Fibroblast of the aortic adventitia (primary cell): ENCODE measurements around the gene ITPK1. TPM values are rescaled to one million over a fixed set of nuclear protein-coding genes. Genes with fewer than 3 reads are reported as not detected.
A peak's percentile ranks its signal among the peaks of the same experiment; 100 is the strongest.

ENCODE experiments used
- DNase-seq: peaks from one replicate; pipeline ENCODE4 v3.0.0-alpha.2; 2010; ENCODE audit warnings: low read depth
- H3K4me3 ChIP-seq: 2 replicates; pipeline ENCODE4 v1.5.1; 2011; ENCODE audit warnings: low read depth, mild to moderate bottlenecking, control low read depth, low read length, moderate library complexity
- total RNA-seq: library from RNA; depleted of rRNA; stranded (reverse); fragments of >200 nt; gene quantifications from 2 replicates; pipeline ENCODE4 v1.2.3, GENCODE V29; 2012; ENCODE audit warnings: low replicate concordance
- TF ChIP-seq, protein P1 (sequence below): IDR thresholded peaks from 2 replicates; pipeline ENCODE4 v1.5.1; 2011; ENCODE audit warnings: mild to moderate bottlenecking, low read length, control low read depth, inconsistent platforms; ENCODE audit not compliant: insufficient read depth

ITPK1 gene
- total RNA-seq, 1 donor = 20.1 TPM

DNA sequence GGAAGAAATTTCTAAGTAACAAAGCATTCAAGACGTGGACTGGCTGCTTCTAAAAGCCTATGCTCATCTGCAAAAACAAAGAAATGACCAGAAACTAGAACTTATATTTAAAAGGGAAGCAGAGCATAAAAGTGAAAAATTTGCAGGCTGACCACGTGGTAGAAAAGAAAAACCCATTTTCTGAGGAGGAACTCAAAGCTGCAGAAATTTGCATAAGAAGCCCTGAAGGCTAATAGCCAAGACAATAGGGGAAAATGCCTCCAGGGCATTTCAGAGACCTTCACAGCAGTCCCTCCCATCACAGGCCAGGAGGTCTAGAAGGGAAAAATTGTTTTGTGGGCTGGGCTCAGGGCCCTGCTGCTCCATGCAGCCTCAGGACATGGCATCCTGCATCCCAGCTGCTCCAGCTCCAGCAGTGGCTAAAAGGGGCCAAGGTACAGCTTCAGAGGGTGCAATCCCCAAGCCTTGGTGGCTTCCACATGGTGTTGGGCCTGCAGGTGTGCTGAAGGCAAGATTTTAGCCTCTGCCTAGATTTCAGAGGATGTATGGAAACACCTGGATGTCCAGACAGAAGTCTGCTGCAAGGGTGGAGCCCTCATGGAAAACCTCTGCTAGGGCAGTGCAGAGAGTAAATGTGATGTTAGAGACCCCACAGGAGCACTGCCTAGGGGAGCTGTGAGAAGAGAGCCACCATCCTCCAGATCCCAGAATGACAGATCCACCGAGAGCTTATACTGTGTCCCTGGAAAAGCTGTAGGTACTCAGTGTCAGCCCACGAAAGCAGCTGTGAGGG, 137.3 kb downstream of the ITPK1 start:
- no peak overlapping the region for H3K4me3 ChIP-seq
- DNase-seq = no peak
- TF ChIP-seq, protein P1, sequence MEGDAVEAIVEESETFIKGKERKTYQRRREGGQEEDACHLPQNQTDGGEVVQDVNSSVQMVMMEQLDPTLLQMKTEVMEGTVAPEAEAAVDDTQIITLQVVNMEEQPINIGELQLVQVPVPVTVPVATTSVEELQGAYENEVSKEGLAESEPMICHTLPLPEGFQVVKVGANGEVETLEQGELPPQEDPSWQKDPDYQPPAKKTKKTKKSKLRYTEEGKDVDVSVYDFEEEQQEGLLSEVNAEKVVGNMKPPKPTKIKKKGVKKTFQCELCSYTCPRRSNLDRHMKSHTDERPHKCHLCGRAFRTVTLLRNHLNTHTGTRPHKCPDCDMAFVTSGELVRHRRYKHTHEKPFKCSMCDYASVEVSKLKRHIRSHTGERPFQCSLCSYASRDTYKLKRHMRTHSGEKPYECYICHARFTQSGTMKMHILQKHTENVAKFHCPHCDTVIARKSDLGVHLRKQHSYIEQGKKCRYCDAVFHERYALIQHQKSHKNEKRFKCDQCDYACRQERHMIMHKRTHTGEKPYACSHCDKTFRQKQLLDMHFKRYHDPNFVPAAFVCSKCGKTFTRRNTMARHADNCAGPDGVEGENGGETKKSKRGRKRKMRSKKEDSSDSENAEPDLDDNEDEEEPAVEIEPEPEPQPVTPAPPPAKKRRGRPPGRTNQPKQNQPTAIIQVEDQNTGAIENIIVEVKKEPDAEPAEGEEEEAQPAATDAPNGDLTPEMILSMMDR = no peak

DNA sequence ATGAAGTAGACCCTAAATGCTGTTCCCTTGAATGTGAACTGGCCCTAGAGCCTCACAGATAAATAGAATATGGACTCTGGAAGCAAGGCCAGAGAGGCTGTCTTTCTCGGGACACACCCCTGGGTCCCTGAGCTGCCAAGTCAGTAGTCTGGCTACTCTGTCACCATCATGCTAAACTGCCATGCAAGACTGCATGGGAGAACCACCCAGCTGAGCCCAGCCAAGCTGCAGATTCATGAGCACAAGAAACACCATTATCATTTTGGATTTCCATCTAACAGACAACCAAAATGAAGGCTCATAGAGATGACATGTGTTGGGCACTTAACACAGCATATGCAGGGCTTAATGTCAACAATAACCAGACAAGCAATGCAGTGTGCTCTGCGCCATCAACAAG, 139.5 kb downstream of the ITPK1 start:
- TF ChIP-seq, protein P1 = no peak
- no peak overlapping the region for H3K4me3 ChIP-seq
- no peak for DNase-seq

DNA sequence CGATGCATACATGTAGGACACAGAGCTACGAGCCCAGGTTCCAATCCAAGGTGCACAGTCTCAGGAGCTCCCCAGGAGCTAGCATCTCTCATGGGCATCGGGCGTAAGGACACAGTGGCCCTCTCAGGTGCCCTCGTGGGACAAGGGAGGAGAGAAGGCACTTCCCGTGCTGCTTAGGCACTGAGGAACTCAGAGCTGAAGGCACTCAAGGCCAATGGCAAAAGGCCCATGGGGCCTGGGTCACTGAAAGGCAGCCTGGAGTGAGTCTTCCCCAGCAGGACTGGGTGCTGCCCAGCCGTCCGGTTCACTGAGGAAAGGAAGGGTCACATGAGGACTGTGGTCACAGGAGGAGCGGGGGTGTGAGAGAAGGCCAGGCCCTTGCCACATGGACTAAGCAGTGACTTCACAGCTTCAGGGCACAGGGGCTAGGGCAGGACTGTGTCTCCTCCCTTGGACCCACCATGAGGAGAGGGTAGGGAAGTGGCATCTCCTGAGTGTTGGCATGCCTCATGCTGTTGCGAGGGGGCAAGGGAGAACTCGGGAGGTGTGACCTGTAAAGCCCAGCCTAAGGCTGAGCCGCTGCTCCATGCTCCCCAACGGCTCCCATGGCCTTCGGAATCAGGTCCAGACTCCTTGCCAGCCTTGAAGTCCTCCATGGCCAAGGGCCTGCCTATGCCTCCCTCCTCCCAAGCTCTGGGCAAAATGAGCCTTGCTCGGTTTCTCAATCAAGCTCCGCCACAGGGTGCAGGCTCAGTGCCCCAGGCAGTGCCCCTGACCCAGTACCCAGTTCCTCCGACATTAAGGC, 141.0 kb downstream of the ITPK1 start:
- DNase-seq = no peak
- TF ChIP-seq, protein P1 = no peak
- no peak overlapping the region for H3K4me3 ChIP-seq

DNA sequence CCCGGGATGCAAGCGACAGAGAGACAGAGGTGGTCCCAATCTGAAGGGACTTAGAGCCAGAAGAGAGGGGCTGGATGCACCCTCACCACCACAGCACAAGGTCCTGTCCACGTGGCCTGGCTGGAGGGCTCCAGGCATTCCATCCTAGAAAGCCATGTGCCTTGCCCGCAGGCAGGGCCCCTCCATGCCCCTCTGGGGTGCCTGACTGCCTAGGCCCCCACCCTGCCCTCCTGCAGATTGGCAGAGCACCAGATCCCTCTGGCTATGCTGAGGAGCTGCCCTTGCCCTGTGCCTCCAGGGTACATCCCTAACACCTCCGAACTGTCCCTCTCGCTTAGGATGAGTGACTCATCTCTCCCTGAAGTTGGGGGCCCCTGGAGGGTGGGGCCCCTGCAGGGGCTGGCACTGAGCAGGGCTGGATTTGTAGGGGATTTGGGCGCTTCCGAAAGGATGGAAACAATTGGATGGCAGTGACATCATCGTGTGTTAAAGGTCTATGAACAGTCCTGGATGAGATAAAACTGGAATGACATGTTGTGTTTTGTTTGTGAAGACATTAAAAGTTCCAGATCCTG, 141.8 kb downstream of the ITPK1 start:
- DNase-seq = peak; percentile 16
- no peak overlapping the region for H3K4me3 ChIP-seq

DNA sequence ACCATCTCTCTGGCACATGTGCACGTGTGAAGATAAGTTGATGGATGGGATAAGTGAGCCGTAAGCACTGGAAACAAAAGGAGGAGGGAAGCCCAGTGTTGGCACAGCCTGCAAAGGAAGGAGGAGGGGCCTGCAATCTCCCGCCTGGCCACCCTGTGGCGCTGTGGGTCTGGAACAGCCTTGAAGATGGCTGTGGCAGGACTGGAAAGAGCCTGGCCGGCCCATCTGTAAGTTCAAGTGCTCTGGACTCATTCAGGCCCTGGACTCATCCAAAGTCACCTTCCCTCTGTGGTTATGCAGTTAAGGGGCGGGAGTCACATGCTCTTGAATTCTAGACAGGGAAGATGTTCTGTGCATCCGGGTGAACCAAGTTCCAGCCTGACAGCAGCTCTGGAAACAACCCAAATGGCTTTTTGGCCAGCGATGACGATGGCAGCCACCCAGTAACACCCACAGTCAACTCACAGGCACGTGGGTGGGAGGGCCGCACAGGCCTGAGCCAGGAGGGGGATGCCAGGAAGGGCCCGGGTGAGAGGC, 142.4 kb downstream of the ITPK1 start:
- TF ChIP-seq, protein P1 = peak; percentile 88
- no peak overlapping the region for H3K4me3 ChIP-seq

More for the DNA sequence above, 141.8 kb downstream of the ITPK1 start:
- TF ChIP-seq, protein P1 = no peak

DNA sequence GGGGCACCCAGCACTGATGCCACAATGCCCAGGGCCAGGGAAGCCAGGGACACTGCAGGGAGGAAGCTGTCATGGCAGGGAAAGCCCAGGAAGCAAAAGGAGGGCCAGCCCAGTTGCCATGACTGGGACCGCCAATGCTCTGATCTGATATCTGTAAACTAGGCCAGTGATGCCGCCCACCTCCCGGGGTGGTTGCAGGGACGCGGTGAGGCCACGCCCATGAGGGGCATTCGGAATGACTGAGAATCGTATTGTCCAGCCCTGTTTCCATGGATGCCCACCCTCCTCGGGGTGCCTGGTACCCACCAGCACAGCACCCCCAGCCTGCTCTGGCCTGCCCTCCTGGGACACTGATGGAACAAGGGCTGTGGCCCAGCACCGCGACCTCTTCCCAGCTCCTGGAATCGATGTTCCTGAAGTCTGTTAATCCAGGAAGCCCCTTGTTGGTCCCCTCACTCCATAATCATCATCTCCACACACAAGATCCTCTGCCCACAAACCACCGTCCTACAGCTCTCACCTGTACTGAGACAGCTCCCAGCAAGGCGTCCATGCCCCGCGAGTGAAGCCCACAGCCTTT, 144.0 kb downstream of the ITPK1 start:
- TF ChIP-seq, protein P1 = no peak
- no peak for DNase-seq
- no peak overlapping the region for H3K4me3 ChIP-seq

More for the DNA sequence above, 142.4 kb downstream of the ITPK1 start:
- peak; percentile 86 for DNase-seq
